Ectodermal cell (in vitro differentiated cells): ENCODE measurements around the gene PSD2.

Experiments
- H3K27ac ChIP-seq: 2 replicates; pipeline ENCODE4 v1.7.0; 2013; ENCODE audit warnings: mild to moderate bottlenecking, low read depth, low read length; ENCODE audit not compliant: insufficient read depth, poor library complexity, severe bottlenecking
- H3K27me3 ChIP-seq: 2 replicates; pipeline ENCODE4 v1.7.0; 2013; ENCODE audit warnings: mild to moderate bottlenecking, low read length; ENCODE audit not compliant: insufficient read depth, control insufficient read depth, poor library complexity, severe bottlenecking
- H3K36me3 ChIP-seq: one replicate; pipeline ENCODE4 v1.7.0; 2013; ENCODE audit warnings: low read length; ENCODE audit not compliant: control insufficient read depth, insufficient read depth
- H3K4me1 ChIP-seq: one replicate; pipeline ENCODE4 v1.7.0; 2013; ENCODE audit warnings: low read length; ENCODE audit not compliant: control insufficient read depth, insufficient read depth
- H3K4me3 ChIP-seq: 2 replicates; pipeline ENCODE4 v1.7.0; 2013; ENCODE audit warnings: low read depth, low read length, control low read depth; ENCODE audit not compliant: insufficient read depth
- H3K9me3 ChIP-seq: 2 replicates; pipeline ENCODE4 v1.7.0; 2013; ENCODE audit warnings: mild to moderate bottlenecking, low read length, moderate library complexity; ENCODE audit not compliant: control insufficient read depth
- WGBS, 2 experiments: methylation state at CpG; one replicate each; pipeline ENCODE4 v1.1.7; 2013; ENCODE audit warnings: missing lambda C conversion rate in 2 of 2; 5-methylcytosine and 5-hydroxymethylcytosine counted together

The PSD2 gene

DNA sequence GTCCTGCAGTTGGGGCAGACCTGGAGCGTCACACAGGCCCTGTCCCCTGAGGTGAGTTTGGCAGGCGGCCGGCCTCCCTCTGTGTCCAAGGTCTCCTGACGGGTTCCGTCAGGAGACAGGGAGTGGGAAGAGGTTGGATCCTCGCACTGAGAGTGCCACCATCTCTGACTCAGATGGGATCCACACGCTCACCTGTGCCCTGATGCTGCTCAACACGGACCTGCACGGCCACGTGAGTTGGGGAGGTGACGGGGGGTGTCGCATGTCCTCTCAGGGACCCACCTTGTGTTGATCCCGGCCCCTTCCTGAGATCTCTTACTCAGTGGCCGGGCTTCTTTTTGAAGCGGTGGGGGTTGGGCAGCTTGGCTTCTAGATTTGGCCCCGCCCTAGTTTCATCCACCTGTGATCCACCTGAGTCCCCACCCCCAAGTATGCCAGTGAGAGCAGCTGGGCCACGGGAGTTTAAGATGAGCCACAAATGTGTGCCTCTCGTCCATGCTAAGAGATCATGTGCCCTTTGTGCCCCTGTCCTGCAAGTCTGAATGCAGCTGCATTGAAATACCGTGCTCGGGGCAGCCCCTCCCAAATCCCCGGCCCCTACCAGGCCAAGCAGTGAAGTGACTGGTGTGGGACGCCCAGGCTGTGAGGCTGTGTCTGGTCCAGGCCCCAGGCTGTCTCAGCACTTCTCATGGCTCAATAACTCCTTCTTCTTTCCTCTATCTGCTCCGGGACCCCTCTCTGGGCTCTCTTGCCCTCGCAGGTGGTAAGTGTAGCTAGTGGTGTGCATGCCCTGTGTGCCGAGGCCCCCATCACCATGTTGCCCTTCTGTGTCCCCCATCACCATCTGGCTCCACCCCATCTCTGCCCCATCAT, 27.2 kb downstream of the PSD2 start:
- 84 to 87% methylated on average over 23 to 25 of the region's 25 CpGs for WGBS, 2 experiments

DNA sequence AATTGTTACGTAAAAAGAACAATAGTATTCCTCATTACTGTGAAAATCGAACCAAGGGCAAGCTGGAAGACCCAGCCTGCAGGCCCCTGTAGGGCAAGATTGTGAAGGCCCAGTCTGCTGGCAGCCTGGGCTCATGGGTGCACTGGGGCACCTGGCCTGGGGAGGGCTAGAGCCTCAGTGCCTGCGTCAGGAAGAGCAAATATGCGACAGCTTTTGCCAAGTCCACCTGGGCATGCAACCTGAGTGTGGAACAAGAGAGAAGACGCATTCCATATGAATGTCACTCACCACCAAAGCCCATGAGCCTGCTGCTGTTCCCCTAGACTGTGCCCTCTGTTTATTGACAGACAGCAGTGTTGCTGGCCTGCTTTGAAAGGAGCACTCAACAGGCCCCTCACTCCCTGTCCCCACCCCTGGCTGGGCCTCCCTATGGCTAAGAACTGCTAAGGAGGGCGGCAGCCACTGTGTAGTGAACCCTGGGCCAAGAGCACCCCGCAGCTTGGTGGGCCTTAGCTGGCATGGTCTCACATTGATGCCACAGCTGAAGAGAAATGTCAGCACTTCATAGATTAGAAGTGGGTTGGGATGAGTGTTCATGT, 28.2 kb downstream of the PSD2 start:
- Histone ChIP-seq H3K4me1 (no peaks in the 10 kb centered on the region), H3K36me3 (no peaks in the 10 kb centered on the region), H3K9me3 (no peaks in the 10 kb centered on the region), H3K4me3 (no peak overlapping the region), H3K27me3 (no peaks in the 10 kb centered on the region), H3K27ac (no peak overlapping the region)
- 93% methylated on average over 7 of the region's 7 CpGs for WGBS, 2 experiments

More for the DNA sequence above, 27.2 kb downstream of the PSD2 start:
- no peaks in the 10 kb centered on the region for H3K27me3 ChIP-seq
- H3K27ac ChIP-seq: no peak overlapping the region
- no peaks in the 10 kb centered on the region for H3K36me3 ChIP-seq
- no peaks in the 10 kb centered on the region for H3K9me3 ChIP-seq
- no peaks in the 10 kb centered on the region for H3K4me1 ChIP-seq
- no peak overlapping the region for H3K4me3 ChIP-seq

DNA sequence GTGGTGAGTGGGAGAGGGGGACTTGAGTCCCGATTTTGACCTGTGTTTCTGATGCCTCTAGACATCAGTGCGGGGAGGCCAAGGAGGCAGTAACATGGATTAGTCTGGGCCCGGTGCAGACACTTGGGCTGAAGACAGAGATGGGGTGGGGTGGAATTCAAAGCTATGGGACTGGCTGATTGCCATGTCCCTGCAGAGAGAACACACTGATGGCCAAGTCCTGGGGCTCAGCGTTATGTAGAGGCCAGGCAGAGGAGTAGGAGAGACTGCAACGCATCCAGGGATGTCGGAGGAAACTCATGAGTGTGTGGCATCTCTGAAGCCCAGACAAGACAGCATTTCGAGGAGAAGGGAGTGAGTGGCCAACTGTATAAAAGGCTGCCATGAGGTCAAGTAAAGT, 30.1 kb downstream of the PSD2 start:
- Histone ChIP-seq H3K9me3 (no peaks in the 10 kb centered on the region), H3K27ac (no peak overlapping the region), H3K4me1 (no peaks in the 10 kb centered on the region), H3K4me3 (no peak overlapping the region), H3K36me3 (no peaks in the 10 kb centered on the region), H3K27me3 (no peaks in the 10 kb centered on the region)
- WGBS, 2 experiments: 91 to 94% methylated on average over 7 of the region's 7 CpGs

DNA sequence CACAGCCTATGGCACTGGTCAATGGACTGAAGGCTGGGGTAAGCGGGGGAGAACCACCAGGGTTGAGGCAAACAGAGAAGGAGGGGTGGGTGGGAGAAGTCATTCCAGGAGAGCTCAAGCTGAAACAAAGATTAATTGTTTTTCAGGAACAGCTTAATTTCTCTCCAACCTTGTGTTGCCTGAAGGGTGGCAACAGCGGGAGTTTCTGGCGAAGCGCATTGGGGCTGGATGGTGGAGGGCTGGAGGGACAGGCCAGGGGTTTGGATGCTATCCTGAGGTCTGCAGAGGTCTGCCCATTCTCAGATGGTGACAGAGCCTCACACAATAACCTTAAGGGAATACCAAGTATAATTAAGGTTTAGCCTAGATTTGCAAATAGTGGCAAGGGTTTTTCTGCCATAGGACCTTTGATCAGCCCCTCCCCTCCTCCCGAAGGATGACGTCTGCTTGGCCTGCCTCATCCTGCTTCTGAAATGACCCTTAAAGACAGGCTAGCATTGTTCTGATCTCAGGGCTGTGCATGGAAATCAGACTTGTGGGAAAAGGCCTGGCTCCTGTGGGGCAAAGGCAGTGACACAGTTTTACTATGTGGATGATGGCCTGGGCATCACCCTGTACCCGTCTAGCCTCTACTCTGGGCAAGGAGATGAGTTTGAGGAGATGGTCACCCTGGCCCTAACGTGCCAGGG, 32.7 kb downstream of the PSD2 start:
- no peaks in the 10 kb centered on the region for H3K36me3 ChIP-seq
- WGBS, 2 experiments: 82 to 83% methylated on average over 8 of the region's 8 CpGs

DNA sequence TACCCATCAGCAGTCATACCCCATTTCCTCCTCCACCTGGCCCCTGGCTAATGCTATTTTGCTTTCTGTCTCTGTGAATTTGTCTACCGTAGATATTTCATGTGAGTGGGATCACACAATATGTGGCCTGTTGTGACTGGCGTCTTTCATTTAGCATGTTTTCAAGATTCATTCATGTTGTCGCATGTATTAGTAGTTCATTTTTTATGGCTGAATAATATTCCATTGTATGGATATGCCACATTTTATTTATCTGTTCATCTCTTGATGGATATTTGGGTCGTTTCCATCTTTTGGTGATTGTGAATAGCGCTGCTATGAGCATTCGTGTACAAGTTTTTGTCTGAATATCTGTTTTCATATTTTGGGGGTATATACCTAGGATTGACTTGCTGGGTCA, 33.9 kb downstream of the PSD2 start:
- H3K4me3 ChIP-seq: no peak overlapping the region
- WGBS, 2 experiments: 88 to 90% methylated on average over 6 of the region's 6 CpGs
- H3K9me3 ChIP-seq: no peaks in the 10 kb centered on the region
- H3K27me3 ChIP-seq: peaks cover 34% of the 10 kb centered on the region
- no peak overlapping the region for H3K27ac ChIP-seq
- H3K4me1 ChIP-seq: no peaks in the 10 kb centered on the region
- H3K36me3 ChIP-seq: no peaks in the 10 kb centered on the region

More for the DNA sequence above, 32.7 kb downstream of the PSD2 start:
- Histone ChIP-seq H3K4me1 (no peaks in the 10 kb centered on the region), H3K27ac (no peak overlapping the region), H3K9me3 (no peaks in the 10 kb centered on the region), H3K4me3 (no peak overlapping the region), H3K27me3 (peaks cover 23% of the 10 kb centered on the region)

DNA sequence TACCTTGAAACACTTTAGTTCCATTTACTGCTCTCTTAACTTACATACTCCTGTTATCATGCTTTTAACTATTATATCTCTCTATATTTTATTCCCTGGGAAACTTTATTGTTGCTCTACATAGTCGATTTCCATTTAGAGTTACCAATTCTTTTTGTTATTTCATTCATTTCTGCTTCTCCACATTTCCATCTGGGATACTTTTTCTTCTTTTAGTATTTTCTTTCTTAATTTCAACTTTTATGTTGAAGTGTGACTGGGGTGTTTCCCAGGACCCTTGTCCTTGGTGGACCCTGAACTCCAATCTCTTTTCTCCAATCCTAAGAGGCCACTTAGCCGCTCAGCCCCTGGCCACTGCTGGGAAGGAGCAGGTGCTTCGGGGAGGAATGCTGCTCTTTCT, 36.0 kb downstream of the PSD2 start:
- Histone ChIP-seq H3K4me3 (no peak overlapping the region), H3K27ac (no peak overlapping the region), H3K27me3 (peaks cover 34% of the 10 kb centered on the region), H3K9me3 (no peaks in the 10 kb centered on the region), H3K36me3 (no peaks in the 10 kb centered on the region), H3K4me1 (no peaks in the 10 kb centered on the region)
- WGBS, 2 experiments: 80 to 84% methylated on average over 3 of the region's 3 CpGs

DNA sequence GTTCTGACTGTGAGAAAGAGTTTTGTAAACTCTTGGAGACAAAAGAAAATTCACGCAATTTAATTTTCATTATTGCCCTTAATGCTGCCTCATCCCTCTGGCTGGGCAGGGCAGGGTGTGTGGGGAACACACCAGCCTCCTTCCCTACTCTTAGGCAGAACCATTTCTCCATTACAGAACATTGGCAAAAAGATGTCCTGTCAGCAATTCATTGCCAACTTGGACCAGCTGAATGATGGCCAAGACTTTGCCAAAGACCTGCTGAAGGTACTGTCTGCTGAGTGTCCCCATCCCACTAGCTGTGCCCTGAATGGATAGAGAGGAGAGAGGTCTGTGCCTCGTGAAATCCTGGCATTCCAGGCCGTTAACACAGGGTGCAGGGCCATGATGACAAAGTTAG, 37.9 kb downstream of the PSD2 start:
- 64 to 66% methylated on average over 3 of the region's 3 CpGs for WGBS, 2 experiments

DNA sequence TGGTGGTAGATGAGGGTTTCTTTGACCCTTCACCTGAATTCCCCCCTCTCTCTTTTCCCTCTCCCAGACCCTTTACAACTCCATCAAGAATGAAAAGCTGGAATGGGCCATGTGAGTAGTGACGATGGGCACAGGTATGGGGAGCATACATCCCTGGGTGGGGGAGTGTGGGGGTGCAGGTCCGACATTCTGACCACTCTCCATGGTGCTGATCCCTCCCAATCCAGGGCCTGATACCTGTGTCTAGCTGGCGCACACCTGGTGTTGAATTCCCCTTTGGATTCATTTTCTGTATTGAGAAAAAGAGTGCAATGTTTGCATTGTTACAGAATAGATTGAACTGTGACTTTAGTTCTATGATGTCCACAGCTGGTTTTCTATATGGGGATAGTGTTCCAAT, 40.0 kb downstream of the PSD2 start:
- Histone ChIP-seq H3K27ac (no peak overlapping the region), H3K4me3 (no peak overlapping the region), H3K4me1 (no peaks in the 10 kb centered on the region), H3K27me3 (peaks cover 34% of the 10 kb centered on the region), H3K9me3 (no peaks in the 10 kb centered on the region), H3K36me3 (no peaks in the 10 kb centered on the region)
- 51 to 62% methylated on average over 3 of the region's 3 CpGs for WGBS, 2 experiments

More for the DNA sequence above, 37.9 kb downstream of the PSD2 start:
- Histone ChIP-seq H3K4me1 (no peaks in the 10 kb centered on the region), H3K4me3 (no peak overlapping the region), H3K36me3 (no peaks in the 10 kb centered on the region), H3K27me3 (peaks cover 34% of the 10 kb centered on the region), H3K27ac (no peak overlapping the region), H3K9me3 (no peaks in the 10 kb centered on the region)

DNA sequence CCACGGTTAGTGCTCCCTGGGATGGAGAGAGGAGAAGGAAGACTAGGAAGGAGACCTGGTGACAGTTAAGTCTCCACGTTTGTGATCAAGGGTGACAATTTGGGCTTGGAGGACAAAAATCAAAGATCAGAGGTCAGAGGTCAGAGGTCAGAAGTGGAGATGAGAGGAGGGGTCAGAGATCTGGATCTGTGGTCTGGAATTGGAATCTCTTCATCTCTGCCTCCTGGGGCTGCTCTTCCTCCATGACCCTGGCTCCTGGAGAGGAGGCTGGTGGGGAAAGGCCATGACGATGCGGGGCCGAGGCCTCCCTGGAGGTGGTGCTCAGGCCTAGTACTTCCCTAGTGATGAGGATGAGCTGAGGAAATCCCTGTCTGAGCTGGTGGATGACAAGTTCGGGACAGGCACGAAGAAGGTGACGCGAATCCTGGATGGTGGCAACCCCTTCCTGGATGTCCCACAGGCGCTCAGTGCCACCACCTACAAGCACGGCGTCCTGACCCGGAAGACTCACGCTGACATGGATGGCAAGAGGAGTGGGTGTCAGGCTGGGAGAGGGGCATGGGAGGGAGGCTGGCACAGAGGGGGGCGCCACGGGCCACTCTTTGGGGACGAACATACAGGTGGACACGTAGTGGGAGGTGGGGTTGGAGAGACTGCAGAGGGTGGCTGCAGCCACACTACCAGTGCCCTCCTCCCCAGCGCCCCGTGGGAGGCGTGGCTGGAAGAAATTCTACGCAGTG, 41.0 kb downstream of the PSD2 start:
- no peaks in the 10 kb centered on the region for H3K36me3 ChIP-seq
- WGBS, 2 experiments: 92 to 94% methylated on average over 22 of the region's 22 CpGs
- H3K4me1 ChIP-seq: no peaks in the 10 kb centered on the region
- H3K27ac ChIP-seq: no peak overlapping the region
- peaks cover 28% of the 10 kb centered on the region for H3K27me3 ChIP-seq
- H3K9me3 ChIP-seq: no peaks in the 10 kb centered on the region
- H3K4me3 ChIP-seq: no peak overlapping the region
